Mammary epithelial cell (primary cell): ENCODE results near the gene CD79B.

Experiments used
- EZH2 ChIP-seq: IDR thresholded peaks from 2 replicates; pipeline ENCODE4 v1.6.1; 2012; ENCODE audit warnings: low read length, inconsistent platforms, borderline replicate concordance
- TF ChIP-seq, protein P1 (sequence below), 2 donors: IDR thresholded peaks in 1 of 2; conservative IDR thresholded peaks in 1 of 2; 2 replicates each; pipeline ENCODE4 v1.5.1; 2011 to 2012; ENCODE audit warnings: inconsistent platforms in 2 of 2, low read length in 2 of 2, mild to moderate bottlenecking in 2 of 2, control low read depth in 1 of 2, low read depth in 1 of 2; ENCODE audit not compliant: insufficient read depth in 1 of 2; ENCODE audit errors: extremely low read depth in 1 of 2

DNA sequence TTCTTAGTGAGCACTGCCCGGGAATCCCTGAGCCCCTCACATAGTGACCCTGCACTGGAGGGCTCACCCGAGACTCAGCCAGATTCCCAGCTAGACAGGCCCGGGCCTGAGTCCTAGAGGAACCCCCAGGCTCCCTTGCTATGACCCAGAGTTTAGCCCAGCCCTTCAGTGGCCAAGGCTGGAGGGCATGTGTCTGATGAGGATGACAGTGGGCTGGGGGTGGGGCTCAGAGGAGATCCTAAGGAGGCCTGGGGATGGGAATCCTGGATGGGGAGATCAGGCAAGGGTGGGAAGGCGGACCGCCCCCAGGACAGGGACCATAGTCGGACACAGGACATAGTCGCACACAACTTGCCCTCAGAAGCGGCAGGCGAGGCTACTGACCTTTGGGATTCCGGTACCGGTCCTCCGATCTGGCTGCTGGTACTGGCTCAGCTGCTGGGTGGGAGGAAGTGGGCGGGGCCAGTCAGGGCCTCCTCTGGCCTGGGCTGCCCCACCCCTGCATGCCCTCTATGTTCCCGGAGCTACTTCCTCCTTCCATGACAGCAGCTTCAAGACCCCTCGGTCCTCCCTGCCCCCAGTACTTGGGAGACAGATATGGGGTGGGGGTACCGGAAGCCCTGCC is 1.1 kb downstream of the CD79B start:
- TF ChIP-seq EZH2, result no peak
- TF ChIP-seq, protein P1, sequence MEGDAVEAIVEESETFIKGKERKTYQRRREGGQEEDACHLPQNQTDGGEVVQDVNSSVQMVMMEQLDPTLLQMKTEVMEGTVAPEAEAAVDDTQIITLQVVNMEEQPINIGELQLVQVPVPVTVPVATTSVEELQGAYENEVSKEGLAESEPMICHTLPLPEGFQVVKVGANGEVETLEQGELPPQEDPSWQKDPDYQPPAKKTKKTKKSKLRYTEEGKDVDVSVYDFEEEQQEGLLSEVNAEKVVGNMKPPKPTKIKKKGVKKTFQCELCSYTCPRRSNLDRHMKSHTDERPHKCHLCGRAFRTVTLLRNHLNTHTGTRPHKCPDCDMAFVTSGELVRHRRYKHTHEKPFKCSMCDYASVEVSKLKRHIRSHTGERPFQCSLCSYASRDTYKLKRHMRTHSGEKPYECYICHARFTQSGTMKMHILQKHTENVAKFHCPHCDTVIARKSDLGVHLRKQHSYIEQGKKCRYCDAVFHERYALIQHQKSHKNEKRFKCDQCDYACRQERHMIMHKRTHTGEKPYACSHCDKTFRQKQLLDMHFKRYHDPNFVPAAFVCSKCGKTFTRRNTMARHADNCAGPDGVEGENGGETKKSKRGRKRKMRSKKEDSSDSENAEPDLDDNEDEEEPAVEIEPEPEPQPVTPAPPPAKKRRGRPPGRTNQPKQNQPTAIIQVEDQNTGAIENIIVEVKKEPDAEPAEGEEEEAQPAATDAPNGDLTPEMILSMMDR (conservative IDR thresholded peaks at IDR 0.05 in 1 of 2, IDR thresholded peaks at IDR 0.05 in 1 of 2; ENCODE audit: extremely low read depth in 1 of 2, insufficient read depth in 1 of 2, low read depth in 1 of 2, low read length in 2 of 2), result no peak
